Measurements from ENCODE around the gene C9orf78.
A peak's percentile ranks its signal among the peaks of the same experiment; 100 is the strongest.

C9orf78 gene

GRCh38 chr9:129845373-129845772 is 10.3 kb upstream of the C9orf78 start:
- FAIRE-seq = no peak

GRCh38 chr9:129841071-129841470 is 6.0 kb upstream of the C9orf78 start:
- DNase-seq (ENCODE audit: low spot score) = no peak
- no peak for FAIRE-seq

More at GRCh38 chr9:129845373-129845772, 10.3 kb upstream of the C9orf78 start:
- no peak for DNase-seq (ENCODE audit: low spot score)

DNA sequence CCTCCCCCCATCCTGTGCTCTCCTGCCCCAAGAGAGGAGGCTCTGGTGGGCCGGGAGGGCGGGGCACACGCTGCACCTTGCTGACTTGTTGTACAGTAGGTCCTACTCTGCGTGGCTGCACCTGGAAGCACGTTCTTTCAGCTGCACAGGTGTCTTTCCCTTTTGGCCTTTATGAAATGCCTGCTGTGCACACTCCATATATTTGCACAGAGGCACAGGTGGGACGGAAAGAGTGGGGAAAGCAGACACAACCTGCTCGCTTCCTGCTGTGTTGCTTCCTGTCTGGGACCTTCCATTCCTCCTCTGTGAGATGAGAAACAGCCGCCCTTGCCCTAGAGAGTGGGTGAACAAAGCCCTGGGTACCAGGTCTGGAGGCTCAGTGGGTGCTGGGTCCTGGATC is 5.0 kb upstream of the C9orf78 start:
- FAIRE-seq (no peak), DNase-seq (ENCODE audit: low spot score) (no peak)

- DNase-seq (ENCODE audit: low spot score) (no peak), FAIRE-seq (no peak)
Measured at GRCh38 chr9:129839324-129840023, 4.4 kb upstream of the C9orf78 start.

DNA sequence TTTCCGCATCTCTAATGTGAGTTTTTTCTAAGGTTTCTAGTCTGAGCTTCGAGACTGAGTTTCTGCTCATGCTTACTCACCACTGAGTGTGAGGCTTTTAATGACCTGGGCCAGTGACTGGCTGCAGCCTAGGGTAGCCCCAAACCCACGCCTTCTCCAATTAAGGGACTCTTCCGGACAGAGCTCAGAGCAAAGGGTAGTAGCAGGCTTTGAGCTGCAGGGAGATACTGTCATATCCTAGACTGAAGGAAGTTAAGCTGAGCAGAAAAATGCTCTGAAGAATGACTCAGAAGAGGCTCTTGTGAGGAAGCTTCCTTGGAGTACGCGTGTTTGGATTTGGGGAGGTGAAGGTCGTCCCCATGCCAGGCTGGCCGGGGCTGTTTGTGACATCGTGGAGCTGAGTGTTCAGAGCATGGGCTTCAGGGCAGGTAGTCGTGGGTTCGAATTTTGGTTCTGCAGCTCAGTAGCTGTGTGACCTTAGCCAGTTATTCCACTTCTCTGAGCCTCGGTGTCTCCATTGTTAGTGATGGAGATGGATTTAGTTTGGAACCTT is 3.7 kb upstream of the C9orf78 start:
- FAIRE-seq (no peak), DNase-seq (ENCODE audit: low spot score) (peak; percentile 58)

DNA sequence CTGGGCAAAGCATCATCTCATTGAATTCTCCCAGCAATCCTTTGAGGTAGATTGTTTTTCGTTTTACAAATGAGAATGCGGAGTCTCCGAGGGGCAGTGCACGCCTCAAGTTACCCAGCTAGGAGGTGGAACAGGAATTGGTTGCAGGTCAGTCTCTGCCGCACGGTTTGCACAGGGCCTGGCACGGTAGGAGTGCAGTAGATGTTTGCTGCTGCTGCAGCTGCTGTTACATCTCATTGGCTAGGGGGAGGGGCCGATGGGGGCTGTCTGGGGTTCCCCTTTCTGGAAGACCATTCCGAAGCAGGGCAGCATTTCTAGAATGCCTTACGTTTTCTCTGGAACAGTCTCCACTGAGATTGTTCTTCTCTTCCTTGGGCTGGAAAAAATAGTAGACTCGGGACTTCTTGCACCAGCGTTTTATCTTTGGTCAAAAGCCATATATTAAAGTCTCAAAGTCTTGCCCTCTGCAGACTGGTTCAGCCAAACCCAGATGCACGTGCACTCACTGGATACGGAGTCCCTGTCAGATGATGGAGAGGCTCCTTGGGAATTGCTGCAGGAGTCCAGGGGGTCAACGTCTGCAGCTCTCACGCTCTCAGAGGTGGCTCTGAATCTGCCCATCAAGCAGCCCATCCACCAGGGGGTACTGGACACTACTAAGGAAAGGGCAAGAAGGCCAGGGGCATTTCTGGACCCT is 1.4 kb upstream of the C9orf78 start:
- DNase-seq (ENCODE audit: low spot score) (no peak), FAIRE-seq (no peak)

GRCh38 chr9:129835860-129836223 is 767 bp upstream of the C9orf78 start:
- no peak for DNase-seq (ENCODE audit: low spot score)
- FAIRE-seq = no peak

DNA sequence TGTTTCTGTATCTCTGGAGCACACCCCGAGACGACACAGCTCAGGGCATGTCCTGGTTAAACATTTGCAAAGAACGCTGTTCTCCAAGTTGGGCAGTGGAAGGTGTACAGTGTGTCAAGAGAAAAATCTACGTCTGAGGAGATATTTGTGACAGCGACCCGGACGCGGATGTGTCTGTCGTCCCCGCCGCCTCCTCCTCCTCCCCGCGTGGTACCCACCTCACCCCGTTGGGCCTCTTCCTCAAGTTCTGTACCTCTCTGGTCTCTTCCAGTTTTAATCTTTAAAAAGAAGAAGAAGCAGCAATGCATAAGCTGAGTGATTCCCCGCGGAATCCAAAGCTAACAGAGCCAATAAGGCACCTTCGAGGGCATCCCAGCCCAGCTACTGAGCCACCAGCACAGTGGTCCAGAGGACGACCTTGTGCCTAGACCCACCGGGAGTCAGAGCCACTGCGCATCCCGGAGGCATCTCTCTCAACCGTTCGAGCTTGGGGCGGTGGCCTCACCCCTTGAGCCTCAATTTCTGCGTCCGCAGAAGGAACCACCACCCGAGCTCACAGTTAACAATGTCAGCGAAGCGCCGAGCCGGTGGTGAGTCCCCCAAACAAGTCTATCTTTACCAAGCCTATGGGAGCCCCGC is 467 bp downstream of the C9orf78 start:
- no peak for DNase-seq (ENCODE audit: low spot score)
- FAIRE-seq = no peak

- FAIRE-seq = no peak
- no peak for DNase-seq (ENCODE audit: low spot score)
Measured at GRCh38 chr9:129832982-129833381, 2.1 kb downstream of the C9orf78 start.

- FAIRE-seq = no peak
- no peak for DNase-seq (ENCODE audit: low spot score)
Measured at GRCh38 chr9:129828969-129829368, 6.1 kb downstream of the C9orf78 start.

DNA sequence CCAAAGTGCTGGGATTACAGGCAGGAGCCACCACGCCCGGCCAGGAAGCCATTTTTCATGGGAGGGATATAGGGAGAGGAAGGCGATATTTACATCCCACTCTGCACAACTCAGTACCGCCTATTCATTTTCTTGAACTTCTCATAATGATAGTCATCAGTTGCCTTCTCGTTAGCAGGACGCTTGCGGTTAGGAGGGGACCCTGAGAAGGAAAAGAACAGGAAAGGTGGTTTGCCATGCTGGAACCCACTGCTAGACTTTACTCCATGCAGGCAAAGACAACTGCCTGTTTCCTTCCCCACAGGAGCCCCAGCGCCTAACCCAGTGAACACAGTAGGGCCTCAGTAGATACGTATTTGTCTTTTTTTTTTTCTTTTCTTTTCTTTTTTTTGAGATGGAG is 7.0 kb downstream of the C9orf78 start:
- FAIRE-seq = no peak
- no peak for DNase-seq (ENCODE audit: low spot score)

GRCh38 chr9:129826759-129827158 is 8.3 kb downstream of the C9orf78 start:
- DNase-seq (ENCODE audit: low spot score) = no peak

DNA sequence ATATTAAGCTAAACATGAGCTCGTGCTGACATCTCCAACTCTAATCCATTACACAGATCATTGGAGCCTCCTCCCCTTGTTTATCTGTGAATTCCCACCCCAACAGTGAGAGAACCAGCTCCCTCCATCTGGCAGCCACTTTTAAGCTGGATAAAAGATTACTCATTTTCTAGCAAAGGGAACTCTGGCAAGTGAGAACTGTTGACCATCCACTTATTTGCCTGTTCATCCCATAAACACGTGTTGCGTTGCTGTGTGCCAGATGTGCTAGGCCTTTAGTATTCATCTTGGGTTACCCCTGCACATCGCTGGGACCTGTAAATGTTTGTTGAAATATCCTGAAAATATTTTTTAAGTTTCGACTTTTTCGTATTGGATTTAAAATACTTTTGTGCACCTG is 8.7 kb downstream of the C9orf78 start:
- no peak for FAIRE-seq
- no peak for DNase-seq (ENCODE audit: low spot score)

More at GRCh38 chr9:129826759-129827158, 8.3 kb downstream of the C9orf78 start:
- FAIRE-seq = no peak

DNA sequence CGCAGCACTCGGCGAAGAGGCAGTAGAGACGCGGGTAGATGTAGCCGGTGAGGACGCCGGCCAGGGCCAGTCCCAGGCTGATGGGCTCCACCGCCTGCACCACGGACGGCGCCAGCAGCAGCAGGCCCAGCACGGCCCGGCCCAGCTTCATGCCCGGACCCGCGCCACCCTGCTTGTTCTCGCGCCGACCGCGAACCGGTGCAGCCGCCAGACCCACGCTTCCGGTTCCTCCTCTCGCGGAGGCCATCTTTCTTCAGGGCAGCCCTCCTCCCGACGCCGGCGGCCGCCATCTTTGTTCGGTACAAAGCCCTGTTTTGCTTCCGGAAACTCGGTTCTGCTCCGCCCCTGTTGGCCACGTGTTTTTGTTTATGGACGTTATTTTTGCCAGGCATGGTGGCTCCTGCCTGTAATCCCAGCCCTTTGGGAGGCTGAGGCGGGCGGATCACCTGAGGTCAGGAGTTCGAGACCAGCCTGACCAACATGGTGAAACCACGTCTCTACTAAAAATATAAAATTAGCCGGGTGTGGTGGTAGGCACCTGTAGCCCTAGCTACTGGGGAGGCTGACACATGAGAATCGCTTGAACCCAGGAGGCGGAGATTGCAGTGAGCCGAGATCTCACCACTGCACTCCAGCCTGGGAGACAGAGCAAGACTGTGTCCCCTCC is 11.0 kb downstream of the C9orf78 start, which contains the start of gene TOR1A:
Gene TOR1A, minus strand, starts transcription at position 202 of the 667 bp plus-strand sequence. Its CDS starts 51 bp downstream, at position 151.
- DNase-seq (ENCODE audit: low spot score) (peak; percentile 93), FAIRE-seq (peak; percentile 15)

DNA sequence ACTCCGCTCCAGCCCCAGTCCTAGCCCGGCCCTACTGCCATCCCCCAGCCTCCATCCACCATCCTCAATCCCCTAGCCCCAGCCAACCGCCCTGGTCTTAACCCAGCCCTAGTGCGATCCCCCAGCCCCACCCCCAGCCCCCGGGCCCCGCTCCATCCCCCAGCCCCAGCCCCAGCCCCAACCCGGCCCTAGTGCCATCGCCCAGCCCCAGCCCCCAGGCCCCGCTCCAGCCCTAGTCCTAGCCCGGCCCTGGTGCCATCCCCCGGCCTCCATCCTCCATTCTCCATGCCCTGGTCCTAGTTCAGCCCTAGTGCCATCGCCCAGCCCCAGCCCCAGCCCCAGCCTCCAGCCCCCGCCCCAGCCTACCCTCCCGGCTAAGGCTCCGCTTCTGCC is 11.5 kb downstream of the C9orf78 start:
- no peak for FAIRE-seq
- DNase-seq (ENCODE audit: low spot score) = no peak

DNA sequence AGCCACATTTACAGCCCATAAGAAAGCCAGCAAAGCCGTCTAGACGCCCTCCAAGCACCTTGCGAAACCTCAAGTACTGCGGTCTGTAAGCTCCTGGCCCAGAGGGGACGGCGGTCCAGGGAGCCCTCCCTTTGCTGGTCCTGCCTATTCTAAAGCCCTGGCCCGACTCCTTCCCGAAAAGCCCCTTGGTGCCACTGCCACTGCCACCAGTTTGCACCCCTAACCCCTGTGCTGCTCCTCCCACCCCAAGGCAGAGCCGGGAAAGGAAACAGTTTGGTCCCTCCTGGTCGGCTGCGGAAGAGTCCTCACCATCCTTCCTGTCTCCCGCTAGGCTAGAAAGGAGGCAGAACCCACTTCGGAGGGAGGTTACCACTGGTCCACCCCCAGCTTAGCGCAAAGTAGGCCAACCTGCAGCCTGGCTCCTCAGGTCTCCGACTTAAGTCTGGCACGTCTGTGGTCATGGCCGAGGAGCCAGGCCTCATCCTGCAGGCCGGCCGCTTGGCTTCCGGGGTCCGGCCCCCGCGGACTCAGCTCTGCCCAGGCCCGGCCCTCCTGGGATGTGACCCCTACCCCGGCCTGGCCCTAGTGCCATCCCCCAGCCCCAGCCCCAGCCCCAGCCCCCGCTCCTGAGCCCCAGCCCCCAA is 12.1 kb downstream of the C9orf78 start:
- DNase-seq (ENCODE audit: low spot score) (peak; percentile 16), FAIRE-seq (no peak)

DNA sequence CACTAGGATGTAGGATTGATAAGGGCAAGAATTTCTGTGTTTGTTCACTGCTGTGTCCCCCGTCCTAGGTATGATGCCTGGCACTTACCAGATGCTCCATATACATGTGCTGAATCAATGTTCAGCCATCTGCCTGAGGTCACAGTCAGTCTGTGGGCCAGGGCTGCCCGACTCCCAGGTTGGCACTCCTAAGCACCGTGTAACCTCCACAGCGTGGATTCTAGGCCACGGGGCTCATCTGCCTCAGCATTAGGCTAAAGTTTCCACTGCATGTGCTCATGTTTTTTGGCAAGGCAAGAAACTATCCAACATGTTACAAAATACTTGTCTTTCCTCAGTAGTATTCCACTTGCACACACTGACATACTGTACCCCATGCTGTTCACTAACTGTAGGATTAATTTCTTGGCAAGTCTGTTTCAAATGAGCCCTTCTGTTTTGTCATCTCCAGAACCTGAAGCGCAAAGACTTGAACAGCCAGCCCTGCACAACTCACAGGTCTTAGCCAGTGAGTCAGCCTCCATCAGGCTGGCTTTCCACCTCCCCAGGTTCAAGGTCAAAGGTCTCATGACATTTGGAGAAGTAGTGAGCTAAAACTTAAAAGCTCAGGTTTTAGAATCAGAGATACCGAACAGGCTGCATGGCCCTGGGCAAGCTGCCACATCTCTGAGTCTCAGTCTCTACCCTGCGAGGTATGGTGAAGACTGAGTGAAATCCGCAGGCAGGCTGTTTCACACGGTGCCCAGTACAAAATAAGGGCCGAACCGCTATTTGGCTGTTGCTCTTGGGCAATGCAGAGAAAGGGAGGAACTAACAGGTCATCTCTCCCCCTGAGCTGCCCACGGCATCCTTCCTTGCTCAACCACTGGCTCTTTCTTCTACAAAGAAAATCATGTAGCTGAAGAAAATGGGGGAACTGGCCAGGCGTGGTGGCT is 18.3 kb downstream of the C9orf78 start:
- FAIRE-seq (no peak), DNase-seq (ENCODE audit: low spot score) (no peak)

DNA sequence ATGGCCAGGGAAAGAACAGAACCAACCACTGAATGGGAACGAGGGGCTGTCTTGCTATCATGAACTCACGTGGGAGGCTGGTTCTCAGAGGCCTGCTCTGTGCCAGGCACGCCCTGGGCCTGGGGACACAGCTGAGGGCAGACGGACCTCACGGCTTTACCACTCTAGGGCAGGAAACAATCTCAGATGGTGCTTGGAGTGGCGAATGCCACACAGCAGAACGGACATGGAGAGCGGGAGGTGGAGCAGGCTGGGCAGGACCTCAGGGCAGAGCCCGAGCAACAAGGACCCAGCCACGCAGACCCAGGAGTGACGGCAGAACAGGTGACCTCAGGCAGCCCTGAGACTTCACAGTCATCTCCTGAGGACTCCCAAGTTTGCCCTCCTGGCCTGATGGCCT is 19.8 kb downstream of the C9orf78 start:
- no peak for FAIRE-seq
- no peak for DNase-seq (ENCODE audit: low spot score)

DNA sequence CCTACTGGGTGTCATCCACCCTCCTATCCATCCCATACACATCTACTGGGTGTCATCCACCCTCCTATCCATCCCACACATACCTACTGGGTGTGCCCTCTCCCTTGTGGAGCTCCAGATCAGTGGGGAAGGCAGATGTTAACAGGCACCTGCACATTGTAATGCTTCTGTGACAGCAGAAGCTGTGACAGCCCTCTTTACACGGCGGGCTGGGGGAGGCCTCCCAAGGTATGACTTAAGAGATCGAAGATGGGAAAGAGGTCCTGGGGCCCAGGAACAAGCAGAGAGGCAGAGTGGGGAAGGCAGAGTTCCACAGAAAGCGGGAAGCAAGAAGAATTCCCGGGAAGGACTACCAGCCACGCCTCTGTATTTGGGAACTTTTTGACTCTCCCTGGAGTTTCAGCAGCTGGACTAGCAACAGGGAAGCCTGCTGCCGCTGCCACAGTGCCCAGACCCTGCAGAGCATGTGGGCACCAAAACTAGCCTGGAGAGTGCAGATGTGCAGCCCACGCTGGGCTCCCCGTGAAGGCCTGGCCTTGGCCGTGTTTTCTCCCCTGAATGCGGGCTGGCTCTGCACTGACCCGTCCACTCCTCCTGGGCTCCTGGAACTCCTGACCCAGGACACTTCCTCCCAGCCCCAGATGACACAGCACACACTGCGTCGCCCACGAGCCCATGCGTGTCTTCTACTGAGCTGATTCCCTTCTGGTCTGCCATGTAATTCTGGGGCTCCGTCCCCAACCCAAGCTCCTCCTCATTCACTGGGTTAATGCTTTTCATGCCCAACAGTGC is 20.4 kb downstream of the C9orf78 start:
- no peak for DNase-seq (ENCODE audit: low spot score)
- FAIRE-seq = no peak

Measured in RCC 7860 (cell line).